Thyroid gland (tissue), 4 donors: ENCODE data around the gene RFX1.

Source experiments
- CTCF ChIP-seq, 6 experiments: fragments of 200-600 bp in 3 of 6; fragments of 450-650 bp in 3 of 6; sonication (generic) in 3 of 6; IDR thresholded peaks; one replicate each; pipeline ENCODE4 v1.5.1; 2016 to 2019; ENCODE audit warnings: antibody characterized with exemption in 6 of 6, mild to moderate bottlenecking in 2 of 6, inconsistent platforms in 1 of 6, moderate library complexity in 1 of 6
- POLR2A ChIP-seq, 2 donors: fragments of 450-650 bp; IDR thresholded peaks; one replicate each; pipeline ENCODE4 v1.6.1; 2017; ENCODE audit warnings: antibody characterized with exemption in 2 of 2, mild to moderate bottlenecking in 2 of 2, moderate library complexity in 1 of 2

- TF ChIP-seq CTCF (IDR thresholded peaks at IDR 0.05) (no peak), POLR2A (IDR thresholded peaks at IDR 0.05) (no peak)
Measured at GRCh38 chr19:13914777-13915176, 91.3 kb downstream of the RFX1 start.
